Keratinocyte (primary cell): ENCODE data around the gene GSTO2. TPM values are rescaled to one million over a fixed set of nuclear protein-coding genes. Genes with fewer than 3 reads are reported as not detected.

Experiments used
- DNase-seq: peaks from one replicate; pipeline ENCODE4 v3.0.0-alpha.2; 2011; ENCODE audit warnings: low read depth, missing footprints, low spot score
- FAIRE-seq: peaks from 2 replicates; lab custom pipeline; 2011; peaks lifted over from hg19 to GRCh38; lab: Jason Lieb, UNC
- H2AFZ ChIP-seq: 2 replicates; pipeline ENCODE4 v1.6.0; 2012; ENCODE audit warnings: low read length, control low read depth, inconsistent platforms; ENCODE audit not compliant: control insufficient read depth
- H3K27ac ChIP-seq: 2 replicates; pipeline ENCODE4 v1.5.1; 2011; ENCODE audit warnings: low read length; ENCODE audit not compliant: control insufficient read depth, insufficient read depth
- H3K27me3 ChIP-seq: 3 replicates; pipeline ENCODE4 v1.6.0; 2011; ENCODE audit warnings: low read length; ENCODE audit not compliant: control insufficient read depth, insufficient read depth; ENCODE audit errors: extremely low read depth
- H3K36me3 ChIP-seq, 2 experiments: 2 replicates in 1 of 2; 3 replicates in 1 of 2; pipeline ENCODE4 v1.5.1; 2011; ENCODE audit warnings: low read length in 2 of 2, mild to moderate bottlenecking in 1 of 2; ENCODE audit not compliant: control insufficient read depth in 2 of 2, insufficient read depth in 2 of 2; ENCODE audit errors: extremely low read depth in 1 of 2
- H3K4me1 ChIP-seq: 3 replicates; pipeline ENCODE4 v1.5.1; 2011; ENCODE audit warnings: low read length; ENCODE audit not compliant: control insufficient read depth, insufficient read depth; ENCODE audit errors: extremely low read depth
- H3K4me2 ChIP-seq: 3 replicates; pipeline ENCODE4 v1.6.0; 2011; ENCODE audit warnings: low read depth, low read length; ENCODE audit not compliant: control insufficient read depth, insufficient read depth; ENCODE audit errors: extremely low read depth
- H3K4me3 ChIP-seq, 3 experiments: fragments of 200-600 bp in 1 of 3; sonication (generic) in 1 of 3; 2 replicates in 2 of 3; 3 replicates in 1 of 3; pipeline ENCODE4 v1.5.1; 2011 to 2016; ENCODE audit warnings: low read length in 3 of 3, mild to moderate bottlenecking in 3 of 3, control low read depth in 2 of 3, inconsistent platforms in 1 of 3, low read depth in 1 of 3, mixed read lengths in 1 of 3, mixed run types in 1 of 3, moderate library complexity in 1 of 3; ENCODE audit not compliant: control insufficient read depth in 2 of 3, insufficient read depth in 2 of 3; ENCODE audit errors: extremely low read depth in 1 of 3
- H3K79me2 ChIP-seq: 2 replicates; pipeline ENCODE4 v1.6.0; 2012; ENCODE audit warnings: low read length; ENCODE audit not compliant: control insufficient read depth, insufficient read depth
- H3K9ac ChIP-seq: 3 replicates; pipeline ENCODE4 v1.6.0; 2011; ENCODE audit warnings: low read length; ENCODE audit not compliant: control insufficient read depth, insufficient read depth; ENCODE audit errors: extremely low read depth
- H3K9me1 ChIP-seq: 3 replicates; pipeline ENCODE4 v1.6.0; 2011; ENCODE audit warnings: low read length; ENCODE audit not compliant: control insufficient read depth, insufficient read depth; ENCODE audit errors: extremely low read depth
- H3K9me3 ChIP-seq: 2 replicates; pipeline ENCODE4 v1.5.1; 2012; ENCODE audit warnings: low read depth, low read length; ENCODE audit not compliant: control insufficient read depth
- H4K20me1 ChIP-seq: 3 replicates; pipeline ENCODE4 v1.6.0; 2011; ENCODE audit warnings: low read length; ENCODE audit not compliant: control insufficient read depth, insufficient read depth; ENCODE audit errors: extremely low read depth
- EZH2 ChIP-seq: IDR thresholded peaks from one replicate; pipeline ENCODE4 v1.6.1; 2012; ENCODE audit warnings: inconsistent platforms, mild to moderate bottlenecking, low read length, moderate library complexity
- dilution Hi-C: fragments of 300-500 bp; cut with MboI; formaldehyde crosslinking; loops from one replicate; pipeline ENCODE4 v1.7.0; 2020; ENCODE audit warnings: low sequenced_read_pairs; ENCODE audit not compliant: extremely low pct_ligation_motif_present
- polyA plus RNA-seq, 5 experiments: library from polyadenylated mRNA; depleted of rRNA in 3 of 5; stranded (reverse) in 3 of 5; stranded (forward) in 1 of 5; unstranded in 1 of 5; fragments of >200 nt; gene quantifications; 1 replicate in 1 of 5; 2 replicates in 3 of 5; 3 replicates in 1 of 5; pipeline versions ENCODE4 v1.2.1 to v1.2.3, GENCODE V29; 2011 to 2012; ENCODE audit warnings: missing spikeins in 2 of 5, low read depth in 1 of 5, low replicate concordance in 1 of 5
- TF ChIP-seq, protein P1 (sequence below), 3 experiments: IDR thresholded peaks in 1 of 3; conservative IDR thresholded peaks in 1 of 3; optimal IDR thresholded peaks in 1 of 3; 2 replicates in 2 of 3; 3 replicates in 1 of 3; pipeline versions ENCODE3 to v1.5.1; 2011; ENCODE audit warnings: low read length in 3 of 3, mild to moderate bottlenecking in 3 of 3, moderate library complexity in 2 of 3, control low read depth in 1 of 3, inconsistent platforms in 1 of 3; ENCODE audit not compliant: insufficient read depth in 2 of 3; ENCODE audit errors: extremely low read depth in 1 of 3

The GSTO2 gene
- polyA plus RNA-seq, 1 donor (not counting 4 experiments of a cell fraction or from before 2014, with no cell fraction given): 56.9 TPM

DNA sequence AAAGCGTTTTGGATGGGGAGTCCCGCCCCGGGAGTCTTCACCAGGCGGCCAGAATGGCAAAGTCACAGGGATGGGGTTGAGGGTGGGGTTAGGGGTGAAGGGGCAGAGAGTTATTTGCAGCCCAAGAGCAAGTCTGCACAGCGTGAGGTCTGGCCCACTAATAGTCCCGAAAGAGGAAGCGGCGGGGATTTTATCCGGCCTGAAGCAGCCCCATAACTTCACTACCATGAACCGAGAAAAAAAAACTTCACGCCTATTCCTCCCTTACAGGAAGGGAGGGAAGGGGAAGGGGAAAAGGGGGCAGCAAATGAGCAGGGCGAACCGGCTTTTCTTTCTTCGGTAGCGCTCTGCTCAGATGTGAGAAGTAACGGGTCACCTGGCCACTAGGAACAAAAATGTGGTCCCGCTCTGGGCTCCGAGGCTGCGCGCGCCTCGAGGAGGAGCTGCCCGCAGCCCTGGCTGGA is 68.6 kb downstream of the GSTO2 start:
- no peaks in the 10 kb centered on the region for H3K9me3 ChIP-seq
- H3K27ac ChIP-seq: peak overlapping the region; percentile 96
- peak overlapping the region; percentile 85 to 98 (median 90) for H3K4me3 ChIP-seq
- H4K20me1 ChIP-seq: no peaks in the 10 kb centered on the region
- H3K4me1 ChIP-seq: peaks cover 37% of the 10 kb centered on the region
- H3K79me2 ChIP-seq: peaks cover 56% of the 10 kb centered on the region
- no peak overlapping the region for H2AFZ ChIP-seq
- H3K9ac ChIP-seq: peak overlapping the region; percentile 95
- H3K9me1 ChIP-seq: peaks cover 3% of the 10 kb centered on the region
- TF ChIP-seq, protein P1, sequence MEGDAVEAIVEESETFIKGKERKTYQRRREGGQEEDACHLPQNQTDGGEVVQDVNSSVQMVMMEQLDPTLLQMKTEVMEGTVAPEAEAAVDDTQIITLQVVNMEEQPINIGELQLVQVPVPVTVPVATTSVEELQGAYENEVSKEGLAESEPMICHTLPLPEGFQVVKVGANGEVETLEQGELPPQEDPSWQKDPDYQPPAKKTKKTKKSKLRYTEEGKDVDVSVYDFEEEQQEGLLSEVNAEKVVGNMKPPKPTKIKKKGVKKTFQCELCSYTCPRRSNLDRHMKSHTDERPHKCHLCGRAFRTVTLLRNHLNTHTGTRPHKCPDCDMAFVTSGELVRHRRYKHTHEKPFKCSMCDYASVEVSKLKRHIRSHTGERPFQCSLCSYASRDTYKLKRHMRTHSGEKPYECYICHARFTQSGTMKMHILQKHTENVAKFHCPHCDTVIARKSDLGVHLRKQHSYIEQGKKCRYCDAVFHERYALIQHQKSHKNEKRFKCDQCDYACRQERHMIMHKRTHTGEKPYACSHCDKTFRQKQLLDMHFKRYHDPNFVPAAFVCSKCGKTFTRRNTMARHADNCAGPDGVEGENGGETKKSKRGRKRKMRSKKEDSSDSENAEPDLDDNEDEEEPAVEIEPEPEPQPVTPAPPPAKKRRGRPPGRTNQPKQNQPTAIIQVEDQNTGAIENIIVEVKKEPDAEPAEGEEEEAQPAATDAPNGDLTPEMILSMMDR (optimal IDR thresholded peaks at IDR 0.05 in 1 of 3, IDR thresholded peaks at IDR 0.05 in 1 of 3, conservative IDR thresholded peaks at IDR 0.05 in 1 of 3; ENCODE audit: extremely low read depth in 1 of 3, insufficient read depth in 2 of 3, low read length in 3 of 3): no peak
- no peak for TF ChIP-seq EZH2
- no peaks in the 10 kb centered on the region for H3K27me3 ChIP-seq
- H3K36me3 ChIP-seq: peaks cover 0 to 10% of the 10 kb centered on the region in 2 experiments
- dilution Hi-C loops: no loop called here
- DNase-seq (no peak), FAIRE-seq (no peak)
- H3K4me2 ChIP-seq: peak overlapping the region; percentile 77

DNA sequence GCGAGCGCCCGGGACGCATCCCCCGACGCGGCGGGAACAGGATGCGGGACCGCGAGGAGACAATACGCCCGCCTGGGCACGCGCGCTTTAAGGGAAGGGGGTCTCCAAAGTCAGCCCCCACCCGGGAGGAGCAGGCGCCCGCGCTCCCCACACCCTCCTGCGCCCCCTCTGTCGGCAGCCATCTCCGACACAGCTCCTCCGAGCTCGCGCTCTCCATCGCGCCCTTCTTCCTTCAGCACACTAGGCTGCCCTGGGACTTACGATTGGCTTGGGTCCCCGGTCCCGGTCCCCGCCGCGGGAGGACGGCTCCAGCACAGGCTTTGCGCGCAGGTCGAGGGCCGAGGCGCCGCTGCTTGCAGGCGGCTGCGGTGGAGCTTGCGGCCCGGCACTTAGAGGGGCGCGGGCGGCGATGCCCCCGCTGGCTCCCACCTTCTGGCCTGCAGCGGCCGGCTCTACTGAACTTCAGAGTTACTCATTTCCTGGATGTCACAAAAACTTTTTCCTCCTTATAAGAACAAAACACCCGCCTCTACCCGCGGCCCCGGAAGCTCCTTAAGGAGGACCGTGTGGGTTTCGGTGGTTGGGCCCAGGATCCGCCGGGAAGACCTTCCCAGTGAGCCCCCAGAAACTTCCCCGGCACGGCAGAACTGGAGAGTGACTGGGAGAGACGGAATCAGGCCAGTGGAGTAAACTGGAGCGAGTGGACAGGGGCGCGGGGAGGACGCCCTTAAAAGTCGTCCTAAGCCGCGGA is 69.2 kb downstream of the GSTO2 start, which contains the start of gene ITPRIP:
ITPRIP (minus strand) TSS at position 481 of the 751 bp plus-strand sequence. CDS start 22,414 bp downstream, outside the sequence.
- peaks cover 0 to 5% of the 10 kb centered on the region in 2 experiments for H3K36me3 ChIP-seq
- peaks cover 50% of the 10 kb centered on the region for H3K79me2 ChIP-seq
- peak within 1 kb of the TSS; percentile 95 for H3K4me2 ChIP-seq
- H3K27ac ChIP-seq: peak within 1 kb of the TSS; percentile 96
- no peaks in the 10 kb centered on the region for H4K20me1 ChIP-seq
- no peak for DNase-seq
- H2AFZ ChIP-seq: peak within 1 kb of the TSS; percentile 93
- H3K27me3 ChIP-seq: no peaks in the 10 kb centered on the region
- H3K4me1 ChIP-seq: peaks cover 33% of the 10 kb centered on the region
- peak within 1 kb of the TSS; percentile 95 for H3K9ac ChIP-seq
- TF ChIP-seq EZH2: no peak
- TF ChIP-seq, protein P1 (optimal IDR thresholded peaks at IDR 0.05 in 1 of 3, IDR thresholded peaks at IDR 0.05 in 1 of 3, conservative IDR thresholded peaks at IDR 0.05 in 1 of 3; ENCODE audit: extremely low read depth in 1 of 3, insufficient read depth in 2 of 3, low read length in 3 of 3): peak in 1 of 3 experiments; percentile 31
- dilution Hi-C loops: no loop called here
- no peak for FAIRE-seq
- H3K9me1 ChIP-seq: peaks cover 3% of the 10 kb centered on the region
- H3K9me3 ChIP-seq: no peaks in the 10 kb centered on the region
- peak within 1 kb of the TSS; percentile 85 to 98 (median 90) for H3K4me3 ChIP-seq
